Measurements from ENCODE around the gene CR2.
"Not testable (repeated sequence)": the region's sequence is repeated elsewhere in the genome, so short reads cannot be mapped to it uniquely, and the experiment has no call there.

DNA sequence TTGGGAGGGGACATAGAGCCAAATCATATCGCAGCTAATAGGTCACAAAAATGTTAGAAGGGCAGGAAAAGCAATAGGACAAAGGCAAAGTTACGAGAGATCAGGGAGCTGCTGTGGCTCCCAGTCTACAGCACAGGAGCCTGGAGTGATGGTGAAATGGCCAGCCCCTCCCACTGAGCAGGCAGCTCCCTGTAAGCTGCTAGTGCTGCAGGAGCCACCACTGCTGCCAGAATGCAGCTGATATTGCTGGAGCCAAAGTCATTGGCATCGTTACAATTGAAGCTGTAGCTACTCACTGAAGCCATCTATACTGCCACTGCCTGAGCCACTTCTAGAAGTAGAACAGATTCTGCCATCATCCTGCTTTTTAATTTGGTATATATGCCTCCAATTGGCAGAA is 71.1 kb downstream of the CR2 start:
- not testable (repeated sequence) for TF ChIP-seq FOS (IDR thresholded peaks at IDR 0.05; ENCODE audit: low read depth, low read length); CTCF (conservative IDR thresholded peaks at IDR 0.05; ENCODE audit: low read depth, low read length); POLR2A (IDR thresholded peaks at IDR 0.05; ENCODE audit: low read depth, low read length); MAZ (IDR thresholded peaks at IDR 0.05; ENCODE audit: borderline replicate concordance, low read depth, low read length); ELK1 (IDR thresholded peaks at IDR 0.05; ENCODE audit: borderline replicate concordance, low read depth, low read length); MXI1 (IDR thresholded peaks at IDR 0.05; ENCODE audit: borderline replicate concordance, low read depth, low read length); NFE2L2 (IDR thresholded peaks at IDR 0.05; ENCODE audit: low read depth, low read length); CEBPB (IDR thresholded peaks at IDR 0.05; ENCODE audit: low read depth, low read length); CHD1 (IDR thresholded peaks at IDR 0.05; ENCODE audit: low read depth, low read length)

All from IMR-90 (cell line).